Brain microvascular endothelial cell (primary cell): ENCODE data around the gene GRIK1.

Experiments
- DNase-seq: peaks from one replicate; pipeline ENCODE4 v3.0.0-alpha.2; 2020
- H3K27ac ChIP-seq: fragments of 250-450 bp; sonication (Bioruptor Pico); 2 replicates; pipeline ENCODE4 v1.5.1; 2020; ENCODE audit warnings: mild to moderate bottlenecking, moderate library complexity
- H3K27me3 ChIP-seq: fragments of 250-450 bp; sonication (Bioruptor Pico); replicated peaks from 2 replicates; pipeline ENCODE4 v1.5.1; 2020; ENCODE audit warnings: mild to moderate bottlenecking
- H3K36me3 ChIP-seq: fragments of 250-450 bp; sonication (Bioruptor Pico); replicated peaks from 2 replicates; pipeline ENCODE4 v1.5.1; 2020; ENCODE audit warnings: mild to moderate bottlenecking
- H3K4me3 ChIP-seq: 2 replicates; pipeline ENCODE4 v1.5.1; 2011; ENCODE audit warnings: low read depth, mild to moderate bottlenecking, control low read depth, low read length, moderate library complexity
- CTCF ChIP-seq: IDR thresholded peaks from 2 replicates; pipeline ENCODE4 v1.5.1; 2011; ENCODE audit warnings: low read depth, mild to moderate bottlenecking, moderate library complexity, low read length, control low read depth, inconsistent platforms; ENCODE audit errors: missing control alignments
- in situ Hi-C: cut with HindIII; loops from 2 replicates; pipeline ENCODE4 v1.10.0; 2017; ENCODE audit warnings: low sequenced_read_pairs, low pct_ligation_motif_present

GRIK1 gene

GRCh38 chr21:29851611-29852010 lies 88.2 kb downstream of the GRIK1 start:
- DNase-seq, result no peak
- H3K36me3 ChIP-seq, result no peaks in the 10 kb centered on the region
- no peak for TF ChIP-seq CTCF
- in situ Hi-C loops, result no loop called here
- H3K27me3 ChIP-seq, result no peaks in the 10 kb centered on the region
- no peak overlapping the region for H3K27ac ChIP-seq
- no peak overlapping the region for H3K4me3 ChIP-seq

GRCh38 chr21:29849735-29850176 lies 90.0 kb downstream of the GRIK1 start:
- Histone ChIP-seq H3K36me3 (no peaks in the 10 kb centered on the region), H3K4me3 (no peak overlapping the region), H3K27ac (no peak overlapping the region), H3K27me3 (no peaks in the 10 kb centered on the region)
- DNase-seq, result peak; percentile 57
- peak; percentile 91 for TF ChIP-seq CTCF
- in situ Hi-C loops, result no loop called here

GRCh38 chr21:29843804-29844203 lies 96.0 kb downstream of the GRIK1 start:
- DNase-seq, result no peak
- in situ Hi-C loops, result no loop called here
- H3K4me3 ChIP-seq, result no peak overlapping the region
- no peaks in the 10 kb centered on the region for H3K27me3 ChIP-seq
- no peak overlapping the region for H3K27ac ChIP-seq
- no peak for TF ChIP-seq CTCF
- no peaks in the 10 kb centered on the region for H3K36me3 ChIP-seq

GRCh38 chr21:29834617-29835016 lies 105.2 kb downstream of the GRIK1 start:
- no peak overlapping the region for H3K27ac ChIP-seq
- H3K36me3 ChIP-seq, result no peaks in the 10 kb centered on the region
- no peak for TF ChIP-seq CTCF
- no peak for DNase-seq
- no peaks in the 10 kb centered on the region for H3K27me3 ChIP-seq
- no peak overlapping the region for H3K4me3 ChIP-seq
- in situ Hi-C loops, result no loop called here

- Histone ChIP-seq H3K27ac (no peak overlapping the region), H3K36me3 (no peaks in the 10 kb centered on the region), H3K27me3 (no peaks in the 10 kb centered on the region), H3K4me3 (no peak overlapping the region)
- DNase-seq, result no peak
- TF ChIP-seq CTCF, result no peak
- in situ Hi-C loops, result no loop called here
Observed at GRCh38 chr21:29832217-29832616, 107.6 kb downstream of the GRIK1 start.

GRCh38 chr21:29829564-29830275 lies 110.1 kb downstream of the GRIK1 start:
- no peak for TF ChIP-seq CTCF
- no peaks in the 10 kb centered on the region for H3K36me3 ChIP-seq
- H3K4me3 ChIP-seq, result no peak overlapping the region
- no peak overlapping the region for H3K27ac ChIP-seq
- no peak for DNase-seq
- in situ Hi-C loops, result no loop called here
- no peaks in the 10 kb centered on the region for H3K27me3 ChIP-seq
